ENCODE measurements around the gene IGSF22.

IGSF22 gene

GRCh38 chr11:18737642-18738041 is 11.7 kb upstream of the IGSF22 start:
- no peak overlapping the region for H3K4me3 ChIP-seq (ENCODE audit: low read depth, low read length)
- H3K4me2 ChIP-seq (ENCODE audit: low read length) = no peak overlapping the region
- no peaks in the 10 kb centered on the region for H3K36me3 ChIP-seq (ENCODE audit: control insufficient read depth, insufficient read depth, low read length)
- no peak overlapping the region for H2AFZ ChIP-seq
- no peaks in the 10 kb centered on the region for H3K79me2 ChIP-seq
- H3K27ac ChIP-seq = no peak overlapping the region
- TF ChIP-seq, protein P1, sequence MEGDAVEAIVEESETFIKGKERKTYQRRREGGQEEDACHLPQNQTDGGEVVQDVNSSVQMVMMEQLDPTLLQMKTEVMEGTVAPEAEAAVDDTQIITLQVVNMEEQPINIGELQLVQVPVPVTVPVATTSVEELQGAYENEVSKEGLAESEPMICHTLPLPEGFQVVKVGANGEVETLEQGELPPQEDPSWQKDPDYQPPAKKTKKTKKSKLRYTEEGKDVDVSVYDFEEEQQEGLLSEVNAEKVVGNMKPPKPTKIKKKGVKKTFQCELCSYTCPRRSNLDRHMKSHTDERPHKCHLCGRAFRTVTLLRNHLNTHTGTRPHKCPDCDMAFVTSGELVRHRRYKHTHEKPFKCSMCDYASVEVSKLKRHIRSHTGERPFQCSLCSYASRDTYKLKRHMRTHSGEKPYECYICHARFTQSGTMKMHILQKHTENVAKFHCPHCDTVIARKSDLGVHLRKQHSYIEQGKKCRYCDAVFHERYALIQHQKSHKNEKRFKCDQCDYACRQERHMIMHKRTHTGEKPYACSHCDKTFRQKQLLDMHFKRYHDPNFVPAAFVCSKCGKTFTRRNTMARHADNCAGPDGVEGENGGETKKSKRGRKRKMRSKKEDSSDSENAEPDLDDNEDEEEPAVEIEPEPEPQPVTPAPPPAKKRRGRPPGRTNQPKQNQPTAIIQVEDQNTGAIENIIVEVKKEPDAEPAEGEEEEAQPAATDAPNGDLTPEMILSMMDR (IDR thresholded peaks at IDR 0.05) = no peak
- H3K9me3 ChIP-seq (ENCODE audit: control insufficient read depth, low read length) = no peaks in the 10 kb centered on the region
- no peaks in the 10 kb centered on the region for H3K4me1 ChIP-seq
- no peak overlapping the region for H3K9ac ChIP-seq
- no peaks in the 10 kb centered on the region for H3K27me3 ChIP-seq (ENCODE audit: control insufficient read depth, insufficient read depth, low read length)

GRCh38 chr11:18736590-18737148 is 10.7 kb upstream of the IGSF22 start:
- Histone ChIP-seq H2AFZ (no peak overlapping the region), H3K27ac (no peak overlapping the region), H3K9ac (no peak overlapping the region), H3K36me3 (ENCODE audit: control insufficient read depth, insufficient read depth, low read length) (no peaks in the 10 kb centered on the region), H3K27me3 (ENCODE audit: control insufficient read depth, insufficient read depth, low read length) (no peaks in the 10 kb centered on the region), H3K79me2 (no peaks in the 10 kb centered on the region), H3K9me3 (ENCODE audit: control insufficient read depth, low read length) (no peaks in the 10 kb centered on the region), H3K4me2 (ENCODE audit: low read length) (no peak overlapping the region), H3K4me1 (no peaks in the 10 kb centered on the region), H3K4me3 (ENCODE audit: low read depth, low read length) (no peak overlapping the region)
- TF ChIP-seq, protein P1 (IDR thresholded peaks at IDR 0.05) = no peak

GRCh38 chr11:18733202-18733601 is 7.2 kb upstream of the IGSF22 start:
- TF ChIP-seq, protein P1 (IDR thresholded peaks at IDR 0.05) = no peak
- no peak overlapping the region for H3K4me3 ChIP-seq (ENCODE audit: low read depth, low read length)
- no peak overlapping the region for H3K27ac ChIP-seq
- no peaks in the 10 kb centered on the region for H3K36me3 ChIP-seq (ENCODE audit: control insufficient read depth, insufficient read depth, low read length)
- H3K4me1 ChIP-seq = no peaks in the 10 kb centered on the region
- H3K9me3 ChIP-seq (ENCODE audit: control insufficient read depth, low read length) = no peaks in the 10 kb centered on the region
- H3K9ac ChIP-seq = no peak overlapping the region
- no peak overlapping the region for H3K4me2 ChIP-seq (ENCODE audit: low read length)
- H2AFZ ChIP-seq = no peak overlapping the region
- no peaks in the 10 kb centered on the region for H3K27me3 ChIP-seq (ENCODE audit: control insufficient read depth, insufficient read depth, low read length)
- H3K79me2 ChIP-seq = no peaks in the 10 kb centered on the region

- Histone ChIP-seq H3K4me3 (ENCODE audit: low read depth, low read length) (no peak overlapping the region), H3K36me3 (ENCODE audit: control insufficient read depth, insufficient read depth, low read length) (no peaks in the 10 kb centered on the region), H3K27ac (no peak overlapping the region), H2AFZ (peak overlapping the region; percentile 53), H3K4me2 (ENCODE audit: low read length) (no peak overlapping the region), H3K79me2 (no peaks in the 10 kb centered on the region), H3K4me1 (no peaks in the 10 kb centered on the region), H3K27me3 (ENCODE audit: control insufficient read depth, insufficient read depth, low read length) (no peaks in the 10 kb centered on the region), H3K9ac (no peak overlapping the region), H3K9me3 (ENCODE audit: control insufficient read depth, low read length) (no peaks in the 10 kb centered on the region)
- TF ChIP-seq, protein P1 (IDR thresholded peaks at IDR 0.05) = peak; percentile 89
These were observed 6.2 kb upstream of the IGSF22 start for GRCh38 chr11:18731949-18732821.

All from parathyroid adenoma (tissue), 2 donors.